Measurements from ENCODE around the gene SPAG6.
"Not testable (repeated sequence)": the region's sequence is repeated elsewhere in the genome, so short reads cannot be mapped to it uniquely, and the experiment has no call there.

The SPAG6 gene

GRCh38 chr10:22372298-22372697 lies 27.0 kb downstream of the SPAG6 start:
- no peak for DNase-seq (ENCODE audit: low spot score)

- DNase-seq (ENCODE audit: low spot score), result no peak
Observed at GRCh38 chr10:22372917-22373316, 27.6 kb downstream of the SPAG6 start.

GRCh38 chr10:22374489-22375126 lies 29.3 kb downstream of the SPAG6 start:
- DNase-seq (ENCODE audit: low spot score), result no peak

GRCh38 chr10:22379059-22379458 lies 33.8 kb downstream of the SPAG6 start:
- no peak for DNase-seq (ENCODE audit: low spot score)

- no peak for DNase-seq (ENCODE audit: low spot score)
Observed at GRCh38 chr10:22381262-22381661, 36.0 kb downstream of the SPAG6 start.

- no peak for DNase-seq (ENCODE audit: low spot score)
Observed at GRCh38 chr10:22386503-22386902, 41.2 kb downstream of the SPAG6 start.

GRCh38 chr10:22389856-22390589 lies 44.7 kb downstream of the SPAG6 start:
- DNase-seq (ENCODE audit: low spot score), result no peak

- DNase-seq (ENCODE audit: low spot score), result no peak
Observed at GRCh38 chr10:22391600-22391999, 46.3 kb downstream of the SPAG6 start.

GRCh38 chr10:22396195-22396594 lies 50.9 kb downstream of the SPAG6 start:
- DNase-seq (ENCODE audit: low spot score), result not testable (repeated sequence)

GRCh38 chr10:22406916-22407315 lies 61.6 kb downstream of the SPAG6 start:
- DNase-seq (ENCODE audit: low spot score), result not testable (repeated sequence)

GRCh38 chr10:22410394-22410793 lies 65.1 kb downstream of the SPAG6 start:
- DNase-seq (ENCODE audit: low spot score), result no peak

GRCh38 chr10:22410846-22411245 lies 65.5 kb downstream of the SPAG6 start:
- DNase-seq (ENCODE audit: low spot score), result no peak

- no peak for DNase-seq (ENCODE audit: low spot score)
Observed at GRCh38 chr10:22414146-22414545, 68.8 kb downstream of the SPAG6 start.

- DNase-seq (ENCODE audit: low spot score), result no peak
Observed at GRCh38 chr10:22415072-22415471, 69.8 kb downstream of the SPAG6 start.

GRCh38 chr10:22417736-22418268 lies 72.5 kb downstream of the SPAG6 start:
- DNase-seq (ENCODE audit: low spot score), result no peak

GRCh38 chr10:22420787-22421517 lies 75.7 kb downstream of the SPAG6 start:
- DNase-seq (ENCODE audit: low spot score), result no peak

GRCh38 chr10:22426653-22427052 lies 81.4 kb downstream of the SPAG6 start:
- DNase-seq (ENCODE audit: low spot score), result no peak

GRCh38 chr10:22427101-22427500 lies 81.8 kb downstream of the SPAG6 start:
- DNase-seq (ENCODE audit: low spot score), result no peak

- no peak for DNase-seq (ENCODE audit: low spot score)
Observed at GRCh38 chr10:22427890-22428571, 82.7 kb downstream of the SPAG6 start.

- no peak for DNase-seq (ENCODE audit: low spot score)
Observed at GRCh38 chr10:22429146-22429545, 83.8 kb downstream of the SPAG6 start.

- DNase-seq (ENCODE audit: low spot score), result no peak
Observed at GRCh38 chr10:22429981-22430421, 84.7 kb downstream of the SPAG6 start.

GRCh38 chr10:22433875-22434274 lies 88.6 kb downstream of the SPAG6 start:
- no peak for DNase-seq (ENCODE audit: low spot score)

All from hematopoietic multipotent progenitor cell treated with erythropoietin and hydrocortisone succinate and interleukin-3 and kit ligand, for 17 days (in vitro differentiated cells).